Common myeloid progenitor, CD34-positive (primary cell): ENCODE measurements around the gene FEM1B.

Experiments used
- CTCF ChIA-PET: fragments of 350-600 bp; sonication (Branson Sonifier 250); formaldehyde crosslinking; loops from one replicate; lab custom pipeline; 2021; ENCODE audit warnings: antibody characterized with exemption; lab: Charles Lee
- POLR2A ChIA-PET: fragments of 350-600 bp; sonication (Branson Sonifier 250); formaldehyde crosslinking; loops from one replicate; lab custom pipeline; 2021; ENCODE audit warnings: antibody characterized with exemption; lab: Charles Lee
- DNase-seq, 3 donors: peaks; one replicate each; pipeline versions ENCODE4 v3.0.0 to v3.0.0-alpha.2; 2013
- H3K27ac ChIP-seq, 2 experiments: 1 replicate in 1 of 2; 2 replicates in 1 of 2; pipeline ENCODE4 v1.7.0; 2013; ENCODE audit warnings: inconsistent platforms in 2 of 2, low read length in 2 of 2, mild to moderate bottlenecking in 2 of 2, low read depth in 1 of 2, moderate library complexity in 1 of 2; ENCODE audit not compliant: severe bottlenecking in 2 of 2, insufficient read depth in 1 of 2, poor library complexity in 1 of 2
- H3K27me3 ChIP-seq, 5 experiments: replicated peaks in 2 of 5; 1 replicate in 3 of 5; 2 replicates in 2 of 5; pipeline versions ENCODE4 v1.6.1 to v1.7.0; 2013; ENCODE audit warnings: low read length in 4 of 5, mild to moderate bottlenecking in 2 of 5, moderate library complexity in 2 of 5, inconsistent platforms in 1 of 5; ENCODE audit not compliant: insufficient read depth in 5 of 5, control insufficient read depth in 4 of 5
- H3K36me3 ChIP-seq, 4 experiments: 1 replicate in 2 of 4; 2 replicates in 2 of 4; pipeline versions ENCODE4 v1.6.1 to v1.7.0; 2013; ENCODE audit warnings: low read length in 3 of 4, control low read depth in 1 of 4, mild to moderate bottlenecking in 1 of 4; ENCODE audit not compliant: control insufficient read depth in 4 of 4, insufficient read depth in 4 of 4
- H3K4me1 ChIP-seq, 4 experiments: 1 replicate in 3 of 4; 2 replicates in 1 of 4; pipeline versions ENCODE4 v1.6.1 to v1.7.1; 2013; ENCODE audit warnings: low read length in 3 of 4, mild to moderate bottlenecking in 3 of 4, control low read depth in 1 of 4, inconsistent platforms in 1 of 4, moderate library complexity in 1 of 4; ENCODE audit not compliant: control insufficient read depth in 4 of 4, insufficient read depth in 4 of 4; ENCODE audit errors: control extremely low read depth in 1 of 4
- H3K4me3 ChIP-seq, 7 experiments: 1 replicate in 4 of 7; 2 replicates in 3 of 7; pipeline versions ENCODE4 v1.5.1 to v1.7.0; 2013; ENCODE audit warnings: mild to moderate bottlenecking in 7 of 7, low read length in 6 of 7, moderate library complexity in 6 of 7, inconsistent platforms in 2 of 7, low read depth in 2 of 7, control low read depth in 1 of 7; ENCODE audit not compliant: insufficient read depth in 4 of 7, control insufficient read depth in 1 of 7; ENCODE audit errors: extremely low read depth in 1 of 7
- H3K9me3 ChIP-seq, 5 experiments: 1 replicate in 4 of 5; 2 replicates in 1 of 5; pipeline versions ENCODE4 v1.6.1 to v1.7.1; 2013; ENCODE audit warnings: low read length in 4 of 5, mild to moderate bottlenecking in 2 of 5, inconsistent platforms in 1 of 5, low read depth in 1 of 5, moderate library complexity in 1 of 5; ENCODE audit not compliant: control insufficient read depth in 4 of 5, insufficient read depth in 2 of 5; ENCODE audit errors: control extremely low read depth in 1 of 5
- WGBS: methylation state at CpG from one replicate; pipeline ENCODE4 v1.1.5; 2013; ENCODE audit not compliant: insufficient coverage; 5-methylcytosine and 5-hydroxymethylcytosine counted together

FEM1B gene

DNA sequence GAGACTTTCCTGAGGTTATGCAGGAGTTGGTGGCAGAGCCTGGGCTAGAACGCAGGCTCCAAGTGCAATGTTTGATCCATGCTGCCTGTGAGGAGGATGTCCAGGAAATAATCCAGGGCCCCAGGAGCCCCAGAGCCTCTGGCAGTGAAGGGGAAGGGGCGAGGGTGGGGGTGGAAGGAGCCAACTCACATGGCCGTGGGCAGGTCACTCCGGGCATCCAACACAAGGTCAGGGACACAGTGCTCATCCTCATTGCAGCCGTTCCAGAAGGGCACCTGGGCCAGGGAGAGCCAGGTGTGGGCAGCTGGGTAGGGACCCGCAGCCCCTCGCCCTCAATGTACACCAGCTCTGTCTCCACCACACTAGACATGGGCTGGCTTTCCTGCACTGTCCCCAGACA is 43.7 kb downstream of the FEM1B start:
- no peak for DNase-seq
- Histone ChIP-seq H3K27ac (no peak overlapping the region), H3K4me3 (no peak overlapping the region), H3K4me1 (peaks cover 0 to 15% (median 9%) of the 10 kb centered on the region in 4 experiments), H3K9me3 (no peaks in the 10 kb centered on the region), H3K27me3 (no peaks in the 10 kb centered on the region), H3K36me3 (no peaks in the 10 kb centered on the region)
- CTCF ChIA-PET = interaction anchor here (1.3 to 1.5 kb wide), 2 partner anchors 15 to 29 kb away, joined by 4 to 7 read pairs; no protein-coding TSS in a partner anchor
- POLR2A ChIA-PET = no interaction called here
- 88% methylated on average over 7 of the region's 7 CpGs for WGBS

- Histone ChIP-seq H3K27ac (no peak overlapping the region), H3K9me3 (no peaks in the 10 kb centered on the region), H3K4me3 (no peak overlapping the region), H3K4me1 (peaks cover 0 to 26% (median 17%) of the 10 kb centered on the region in 4 experiments), H3K36me3 (no peaks in the 10 kb centered on the region), H3K27me3 (no peaks in the 10 kb centered on the region)
- CTCF ChIA-PET = interaction anchor here (0.8 to 1.5 kb wide), 5 partner anchors 8 to 42 kb away, joined by 3 read pairs; no protein-coding TSS in a partner anchor
- POLR2A ChIA-PET = interaction anchor here (0.6 to 0.7 kb wide), 2 partner anchors 67 to 228 kb away, joined by 3 read pairs; no protein-coding TSS in a partner anchor
- 68% methylated on average over 8 of the region's 9 CpGs for WGBS
- DNase-seq = peak in 2 of 3 donors; percentile 38 to 62
Measured at GRCh38 chr15:68322796-68323195, 45.3 kb downstream of the FEM1B start.

GRCh38 chr15:68325726-68326125 is 48.2 kb downstream of the FEM1B start:
- Histone ChIP-seq H3K9me3 (no peaks in the 10 kb centered on the region), H3K27me3 (no peaks in the 10 kb centered on the region), H3K27ac (no peak overlapping the region), H3K4me3 (no peak overlapping the region), H3K36me3 (no peaks in the 10 kb centered on the region), H3K4me1 (peaks cover 0 to 28% (median 17%) of the 10 kb centered on the region in 4 experiments)
- CTCF ChIA-PET = interaction anchor here (0.8 to 1.2 kb wide), 3 partner anchors 9 to 39 kb away, joined by 3 read pairs; no protein-coding TSS in a partner anchor
- no peak for DNase-seq
- POLR2A ChIA-PET = no interaction called here
- WGBS = 100% methylated on average over 2 of the region's 4 CpGs

DNA sequence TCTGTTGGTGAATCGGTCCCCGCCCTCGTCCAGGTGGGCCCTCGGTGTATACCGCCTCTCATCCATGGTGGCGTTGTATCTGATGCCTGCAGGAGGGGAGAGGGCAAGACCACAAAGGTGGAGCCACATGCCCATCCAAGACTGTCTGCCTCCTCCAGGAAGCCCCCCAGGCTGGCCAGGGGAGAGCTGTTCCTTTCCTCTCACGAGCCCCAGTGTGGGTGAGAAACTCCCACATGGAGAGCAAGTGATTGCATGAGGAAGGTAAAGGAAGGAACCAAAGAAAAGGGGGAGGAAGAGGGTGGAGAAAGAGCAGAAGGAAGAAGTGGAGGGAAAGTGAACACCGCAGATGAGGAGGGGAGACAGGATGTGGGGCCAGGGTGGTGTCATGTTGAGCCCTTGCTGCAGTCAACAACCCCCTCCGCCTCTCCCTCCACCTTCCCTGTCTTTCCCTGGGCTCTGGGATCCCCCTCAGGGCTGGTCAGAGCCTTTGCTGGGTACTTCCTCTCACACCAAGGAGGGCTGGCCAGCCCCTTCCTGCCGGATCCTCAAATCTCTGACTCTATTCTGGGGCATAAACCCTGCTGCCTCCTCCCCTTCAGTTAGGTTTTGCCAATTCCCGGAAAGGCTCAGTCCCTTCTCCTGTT is 49.3 kb downstream of the FEM1B start:
- DNase-seq = no peak
- peaks cover 0 to 27% (median 16%) of the 10 kb centered on the region in 4 experiments for H3K4me1 ChIP-seq
- ChIA-PET POLR2A (no interaction called here), CTCF (no interaction called here)
- H3K36me3 ChIP-seq = no peaks in the 10 kb centered on the region
- 78% methylated on average over 6 of the region's 11 CpGs for WGBS
- no peak overlapping the region for H3K4me3 ChIP-seq
- H3K9me3 ChIP-seq = no peaks in the 10 kb centered on the region
- H3K27me3 ChIP-seq = no peaks in the 10 kb centered on the region
- H3K27ac ChIP-seq = no peak overlapping the region

- Histone ChIP-seq H3K4me3 (no peak overlapping the region), H3K9me3 (no peaks in the 10 kb centered on the region), H3K36me3 (no peaks in the 10 kb centered on the region), H3K27me3 (no peaks in the 10 kb centered on the region), H3K27ac (no peak overlapping the region), H3K4me1 (peaks cover 0 to 19% (median 11%) of the 10 kb centered on the region in 4 experiments)
- WGBS = 96% methylated on average over 8 of the region's 8 CpGs
- ChIA-PET POLR2A (no interaction called here), CTCF (interaction anchor here (0.6 to 1.5 kb wide), 3 partner anchors 9 to 511 kb away, joined by 3 read pairs; no protein-coding TSS in a partner anchor)
- peak in 2 of 3 donors; percentile 15 to 23 for DNase-seq
Measured at GRCh38 chr15:68328443-68328842, 50.9 kb downstream of the FEM1B start.

DNA sequence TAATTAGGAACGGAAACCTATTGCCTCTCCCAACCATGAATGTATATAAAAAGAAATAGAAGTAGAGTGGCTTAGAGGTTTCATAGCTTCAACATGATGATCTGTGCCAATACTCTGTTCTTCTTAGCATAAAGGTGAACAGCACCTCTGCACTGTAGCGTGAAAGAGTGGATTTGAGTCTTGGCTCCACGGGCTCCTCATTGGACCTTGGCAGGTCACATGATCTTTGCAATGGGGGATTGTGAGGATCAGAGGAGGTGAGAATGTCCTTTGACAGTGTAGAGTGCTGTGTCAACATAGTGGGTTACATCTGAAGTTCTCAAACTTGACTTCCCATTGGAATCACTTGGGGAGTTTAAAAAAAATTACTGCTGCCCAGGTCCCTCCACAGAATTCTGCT is 51.4 kb downstream of the FEM1B start:
- peaks cover 0 to 24% (median 17%) of the 10 kb centered on the region in 4 experiments for H3K4me1 ChIP-seq
- H3K4me3 ChIP-seq = no peak overlapping the region
- ChIA-PET CTCF (interaction anchor here (0.6 to 1.5 kb wide), 3 partner anchors 9 to 511 kb away, joined by 3 read pairs; no protein-coding TSS in a partner anchor), POLR2A (no interaction called here)
- DNase-seq = no peak
- H3K9me3 ChIP-seq = no peaks in the 10 kb centered on the region
- H3K27ac ChIP-seq = no peak overlapping the region
- H3K36me3 ChIP-seq = no peaks in the 10 kb centered on the region
- H3K27me3 ChIP-seq = no peaks in the 10 kb centered on the region
- whole genome bisulfite sequencing = 100% methylated on average over 1 of the region's 3 CpGs

GRCh38 chr15:68330416-68330815 is 52.9 kb downstream of the FEM1B start:
- ChIA-PET POLR2A (no interaction called here), CTCF (no interaction called here)
- H3K27me3 ChIP-seq = no peaks in the 10 kb centered on the region
- H3K4me3 ChIP-seq = no peak overlapping the region
- DNase-seq = no peak
- no peaks in the 10 kb centered on the region for H3K36me3 ChIP-seq
- no peaks in the 10 kb centered on the region for H3K9me3 ChIP-seq
- peaks cover 0 to 38% (median 31%) of the 10 kb centered on the region in 4 experiments for H3K4me1 ChIP-seq
- 100% methylated on average over 1 of the region's 6 CpGs for WGBS
- no peak overlapping the region for H3K27ac ChIP-seq
